Measurements from ENCODE around the gene GIPC1. TPM values are rescaled to one million over a fixed set of nuclear protein-coding genes. Genes with fewer than 3 reads are reported as not detected.
A peak's percentile ranks its signal among the peaks of the same experiment; 100 is the strongest.

The GIPC1 gene
- total RNA-seq, 2 experiments from 2014 or later: 17.3 to 19.6 TPM

GRCh38 chr19:14487370-14488125 lies 8.4 kb downstream of the GIPC1 start:
- Mint-ChIP-seq H3K4me3 (no peak overlapping the region), H3K36me3 (ENCODE audit: low read depth) (peaks cover 6% of the 10 kb centered on the region), H3K27ac (no peak overlapping the region), H3K27me3 (no peaks in the 10 kb centered on the region), H3K4me1 (ENCODE audit: low read depth) (peaks cover 3% of the 10 kb centered on the region), H3K9me3 (no peaks in the 10 kb centered on the region)
- POLR2A ChIA-PET: no interaction called here
- ATAC-seq (no peak), DNase-seq (no peak)
- CTCF ChIA-PET: interaction anchor here (0.9 to 5.9 kb wide), 6 partner anchors 8 to 351 kb away, joined by 3 to 41 read pairs (median 6); partner anchors contain the start of genes ASF1B and PKN1
- intact Hi-C loops (cut with micrococcal nuclease): no loop called here
- TF ChIP-seq CTCF (IDR thresholded peaks at IDR 0.05): no peak

- Mint-ChIP-seq H3K9me3 (no peaks in the 10 kb centered on the region), H3K36me3 (ENCODE audit: low read depth) (peaks cover 3% of the 10 kb centered on the region), H3K27ac (no peak overlapping the region), H3K4me3 (no peak overlapping the region), H3K4me1 (ENCODE audit: low read depth) (peaks cover 5% of the 10 kb centered on the region), H3K27me3 (no peaks in the 10 kb centered on the region)
- ATAC-seq: no peak
- intact Hi-C loops (cut with micrococcal nuclease): no loop called here
- no peak for DNase-seq
- TF ChIP-seq CTCF (IDR thresholded peaks at IDR 0.05): no peak
- CTCF ChIA-PET: interaction anchor here (4.0 kb wide), 2 partner anchors 15 to 54 kb away, joined by 24 to 37 read pairs; partner anchors contain the start of gene GIPC1
- POLR2A ChIA-PET: interaction anchor here (0.7 to 1.5 kb wide), 2 partner anchors 10 kb away, joined by 3 read pairs; no protein-coding TSS in a partner anchor
These were observed 13.6 kb downstream of the GIPC1 start for GRCh38 chr19:14482172-14482941.

GRCh38 chr19:14480700-14481079 lies 15.2 kb downstream of the GIPC1 start:
- no peaks in the 10 kb centered on the region for H3K36me3 Mint-ChIP-seq (ENCODE audit: low read depth)
- no peaks in the 10 kb centered on the region for H3K27me3 Mint-ChIP-seq
- no peak overlapping the region for H3K27ac Mint-ChIP-seq
- no peak overlapping the region for H3K4me3 Mint-ChIP-seq
- intact Hi-C loops (cut with micrococcal nuclease): no loop called here
- ATAC-seq (no peak), DNase-seq (no peak)
- no peaks in the 10 kb centered on the region for H3K9me3 Mint-ChIP-seq
- ChIA-PET CTCF (interaction anchor here (0.6 to 4.0 kb wide), 42 partner anchors 8 to 628 kb away, joined by 3 to 37 read pairs (median 6); partner anchors contain the start of genes ASF1B, DDX39A, DNAJB1 and GIPC1), POLR2A (interaction anchor here (0.8 to 1.2 kb wide), 4 partner anchors 8 to 63 kb away, joined by 3 read pairs; no protein-coding TSS in a partner anchor)
- peaks cover 13% of the 10 kb centered on the region for H3K4me1 Mint-ChIP-seq (ENCODE audit: low read depth)
- no peak for TF ChIP-seq CTCF (IDR thresholded peaks at IDR 0.05)

GRCh38 chr19:14479975-14480699 lies 15.8 kb downstream of the GIPC1 start:
- Mint-ChIP-seq H3K9me3 (no peaks in the 10 kb centered on the region), H3K27me3 (no peaks in the 10 kb centered on the region), H3K4me1 (ENCODE audit: low read depth) (peaks cover 16% of the 10 kb centered on the region), H3K27ac (no peak overlapping the region), H3K36me3 (ENCODE audit: low read depth) (no peaks in the 10 kb centered on the region), H3K4me3 (no peak overlapping the region)
- POLR2A ChIA-PET: interaction anchor here (0.8 to 1.2 kb wide), 3 partner anchors 9 to 62 kb away, joined by 3 read pairs; no protein-coding TSS in a partner anchor
- ATAC-seq (peak; percentile 59), DNase-seq (peak; percentile 78)
- CTCF ChIA-PET: interaction anchor here (0.6 to 4.0 kb wide), 45 partner anchors 7 to 628 kb away, joined by 3 to 37 read pairs (median 5); partner anchors contain the start of genes ASF1B, DDX39A, DNAJB1 and GIPC1
- TF ChIP-seq CTCF (IDR thresholded peaks at IDR 0.05): peak; percentile 98
- intact Hi-C loops (cut with micrococcal nuclease): loop anchor here (5.0 kb wide), 1 partner anchor 48 kb away; the partner anchor contains the start of gene PKN1

Data from activated CD8-positive, alpha-beta T cell treated with anti-CD3 and anti-CD28 coated beads for 36 hours (primary cell).